Neural crest cell (in vitro differentiated cells): ENCODE measurements around the gene IBA57. TPM values are rescaled to one million over a fixed set of nuclear protein-coding genes. Genes with fewer than 3 reads are reported as not detected.

Source experiments
- DNase-seq: peaks from one replicate; pipeline ENCODE4 v3.0.0; 2021; ENCODE audit warnings: low read depth, mixed read lengths, low spot score
- H3K27ac Mint-ChIP-seq: one replicate; pipeline ENCODE4 v1.8.0; 2021; ENCODE audit warnings: mild to moderate bottlenecking, mixed read lengths; ENCODE audit not compliant: unreplicated experiment
- H3K27me3 Mint-ChIP-seq: 2 replicates; pipeline ENCODE4 v1.8.0; 2021; ENCODE audit warnings: low read depth, mild to moderate bottlenecking, mixed read lengths
- H3K36me3 Mint-ChIP-seq: 2 replicates; pipeline ENCODE4 v1.8.0; 2021; ENCODE audit warnings: low read depth, mild to moderate bottlenecking, mixed read lengths
- H3K4me1 Mint-ChIP-seq: 2 replicates; pipeline ENCODE4 v1.8.0; 2021; ENCODE audit warnings: mixed read lengths
- H3K4me3 Mint-ChIP-seq: one replicate; pipeline ENCODE4 v1.8.0; 2021; ENCODE audit warnings: mild to moderate bottlenecking, mixed read lengths
- H3K9me3 Mint-ChIP-seq: 2 replicates; pipeline ENCODE4 v1.8.0; 2021; ENCODE audit warnings: mixed read lengths
- CTCF ChIP-seq: fragments of 200-600 bp; sonication (generic); conservative IDR thresholded peaks from 2 replicates; pipeline ENCODE4 v1.5.0; 2021; ENCODE audit warnings: antibody characterized with exemption, mild to moderate bottlenecking
- total RNA-seq: library from RNA; stranded (reverse); gene quantifications from 2 replicates; pipeline ENCODE4 v1.2.1, GENCODE V29; 2021

Gene IBA57
- total RNA-seq, 1 donor from 2014 or later: 10.4 TPM

DNA sequence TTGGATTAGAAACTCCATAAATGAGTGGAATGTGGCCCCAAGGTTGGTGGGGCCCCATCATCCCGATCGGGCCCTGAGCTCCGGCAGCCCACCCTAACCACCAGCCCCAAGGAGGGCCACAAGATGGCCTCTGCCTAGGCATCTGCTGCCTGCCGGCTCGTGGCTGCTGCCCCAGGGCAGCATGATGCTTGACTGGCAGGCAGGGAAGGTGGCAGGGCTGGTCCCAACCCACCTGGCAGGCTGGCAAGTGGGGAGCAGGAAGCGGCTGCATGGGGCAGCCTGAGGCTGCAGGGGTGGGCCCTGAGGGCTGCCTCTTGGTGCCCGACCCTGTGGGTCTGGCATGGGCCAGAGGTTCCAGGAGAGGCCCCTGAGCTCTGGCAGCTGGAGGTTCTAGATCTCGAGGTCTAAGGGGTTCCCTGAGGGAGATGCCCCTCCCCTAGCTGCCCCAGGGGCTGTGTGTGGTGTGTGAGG, 16.6 kb upstream of the IBA57 start:
- H3K9me3 Mint-ChIP-seq: no peaks in the 10 kb centered on the region

GRCh38 chr1:228149406-228150119, 16.0 kb upstream of the IBA57 start, which contains the start of gene GJC2:
TSS of gene GJC2 (plus strand) at chr1:228149930. CDS start at chr1:228157759, 7,829 bp downstream.
- TF ChIP-seq CTCF: no peak
- Mint-ChIP-seq H3K4me1 (no peaks in the 10 kb centered on the region), H3K27me3 (no peaks in the 10 kb centered on the region), H3K9me3 (no peaks in the 10 kb centered on the region), H3K36me3 (no peaks in the 10 kb centered on the region), H3K4me3 (peak within 1 kb of the TSS; percentile 31), H3K27ac (peak within 1 kb of the TSS; percentile 19)
- DNase-seq: no peak

More for the DNA sequence above, 16.6 kb upstream of the IBA57 start:
- no peaks in the 10 kb centered on the region for H3K4me1 Mint-ChIP-seq
- TF ChIP-seq CTCF: no peak
- no peak overlapping the region for H3K27ac Mint-ChIP-seq
- no peak for DNase-seq
- H3K4me3 Mint-ChIP-seq: no peak overlapping the region
- no peaks in the 10 kb centered on the region for H3K36me3 Mint-ChIP-seq
- H3K27me3 Mint-ChIP-seq: no peaks in the 10 kb centered on the region

DNA sequence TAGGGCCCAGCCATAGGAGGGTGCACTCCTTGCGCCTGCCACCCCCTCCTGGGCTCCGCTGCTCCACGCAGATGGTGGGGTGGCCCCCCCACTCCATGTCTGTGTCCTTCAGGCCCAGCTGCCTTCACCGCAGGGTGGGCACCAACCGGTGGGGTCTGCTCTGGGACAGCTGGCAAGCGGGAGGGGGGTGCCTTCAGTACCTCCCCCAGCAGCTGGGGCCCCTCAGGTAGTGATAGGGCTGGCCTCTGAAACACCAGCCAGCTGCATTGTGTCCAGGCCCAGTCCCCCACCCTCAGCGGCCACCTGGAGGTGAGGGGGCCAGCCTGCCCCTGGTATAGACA, 15.5 kb upstream of the IBA57 start:
- Mint-ChIP-seq H3K36me3 (no peaks in the 10 kb centered on the region), H3K9me3 (no peaks in the 10 kb centered on the region), H3K4me3 (no peak overlapping the region), H3K27ac (no peak overlapping the region), H3K4me1 (no peaks in the 10 kb centered on the region), H3K27me3 (no peaks in the 10 kb centered on the region)
- TF ChIP-seq CTCF: no peak
- no peak for DNase-seq

DNA sequence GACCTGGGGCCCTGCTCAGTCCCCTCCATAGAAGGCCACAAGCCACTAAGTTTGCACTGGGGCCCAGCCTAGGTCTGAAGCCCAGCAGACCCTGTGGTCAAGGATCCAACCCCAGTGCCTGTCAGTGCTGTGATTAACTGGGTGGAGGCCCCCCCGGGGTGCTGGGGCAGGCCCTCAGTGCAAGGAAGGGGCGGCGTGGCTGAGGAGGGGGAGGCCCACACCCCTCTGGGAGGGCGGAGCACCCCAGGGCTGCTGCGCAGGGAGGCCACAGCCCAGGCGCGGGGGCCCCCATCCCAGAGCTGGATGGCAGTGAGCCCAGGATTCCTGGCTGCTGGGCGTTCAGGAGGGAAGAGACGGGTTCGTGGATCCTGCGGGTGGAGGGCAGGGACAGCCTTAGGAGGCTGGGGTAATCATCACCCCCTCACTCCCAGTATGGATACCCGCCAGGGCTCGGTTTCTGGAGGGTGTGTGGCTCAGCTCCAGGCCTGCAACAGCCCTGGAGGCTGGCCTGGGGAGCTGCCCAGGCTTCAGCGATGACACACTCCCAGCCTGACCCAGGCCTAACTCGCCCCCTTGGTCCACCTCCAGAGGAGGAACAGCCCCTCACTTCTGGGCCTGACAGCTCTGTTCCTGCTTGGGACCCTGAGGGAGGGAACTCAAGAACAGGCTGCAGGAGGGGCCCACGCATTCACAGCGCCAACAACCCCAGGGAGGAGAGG, 15.0 kb upstream of the IBA57 start:
- no peaks in the 10 kb centered on the region for H3K9me3 Mint-ChIP-seq
- no peak for DNase-seq
- H3K27me3 Mint-ChIP-seq: no peaks in the 10 kb centered on the region
- TF ChIP-seq CTCF: no peak
- no peak overlapping the region for H3K4me3 Mint-ChIP-seq
- no peaks in the 10 kb centered on the region for H3K36me3 Mint-ChIP-seq
- H3K4me1 Mint-ChIP-seq: no peaks in the 10 kb centered on the region
- H3K27ac Mint-ChIP-seq: no peak overlapping the region

- no peaks in the 10 kb centered on the region for H3K4me1 Mint-ChIP-seq
- H3K27me3 Mint-ChIP-seq: no peaks in the 10 kb centered on the region
- DNase-seq: no peak
- no peaks in the 10 kb centered on the region for H3K9me3 Mint-ChIP-seq
- no peaks in the 10 kb centered on the region for H3K36me3 Mint-ChIP-seq
- peak overlapping the region; percentile 84 for H3K27ac Mint-ChIP-seq
- TF ChIP-seq CTCF: no peak
- H3K4me3 Mint-ChIP-seq: no peak overlapping the region
Observed at GRCh38 chr1:228151180-228151925, 14.3 kb upstream of the IBA57 start.
